K562 (cell line): ENCODE measurements around the gene FAM78A.

Experiments
- E2F4 ChIP-seq: sonication (generic); formaldehyde crosslinking; IDR thresholded peaks from 2 replicates; pipeline ENCODE4 v1.8.0; 2022; ENCODE audit warnings: mild to moderate bottlenecking, low read depth, missing genetic modification reagents
- FOXP1 ChIP-seq: sonication (generic); formaldehyde crosslinking; IDR thresholded peaks from 2 replicates; pipeline ENCODE4 v1.8.0; 2022; ENCODE audit warnings: mild to moderate bottlenecking, missing genetic modification reagents
- HDAC2 ChIP-seq: fragments of 450-650 bp; IDR thresholded peaks from 2 replicates; pipeline ENCODE4 v1.6.1; 2016; ENCODE audit warnings: mild to moderate bottlenecking
- IRF2 ChIP-seq: sonication (generic); formaldehyde crosslinking; IDR thresholded peaks from 2 replicates; pipeline ENCODE4 v1.8.1; 2022; ENCODE audit warnings: mild to moderate bottlenecking, missing genetic modification reagents
- MAX ChIP-seq: sonication (generic); formaldehyde crosslinking; IDR thresholded peaks from 2 replicates; pipeline ENCODE4 v1.9.0; 2022; ENCODE audit warnings: mild to moderate bottlenecking, missing genetic modification reagents
- MLLT1 ChIP-seq, 2 experiments: fragments of 450-650 bp; IDR thresholded peaks; 2 replicates each; pipeline ENCODE4 v1.6.1; 2016
- POLR2AphosphoS2 ChIP-seq: IDR thresholded peaks from 2 replicates; pipeline ENCODE4 v1.6.1; 2012; ENCODE audit warnings: low read length, improper control_type of control experiment
- POLR2AphosphoS5 ChIP-seq: IDR thresholded peaks from 2 replicates; pipeline ENCODE4 v1.6.1; 2011; ENCODE audit warnings: mild to moderate bottlenecking, low read depth, low read length, moderate library complexity; ENCODE audit not compliant: control insufficient read depth, insufficient read depth
- RNF219 ChIP-seq: fragments of 250-450 bp; sonication (Bioruptor Pico); IDR thresholded peaks from 2 replicates; pipeline ENCODE4 v1.5.0; 2022; ENCODE audit warnings: mild to moderate bottlenecking
- ZNF282 ChIP-seq: sonication (generic); formaldehyde crosslinking; IDR thresholded peaks from 2 replicates; pipeline ENCODE4 v1.8.1; 2023; ENCODE audit warnings: missing genetic modification reagents

- no peak for TF ChIP-seq MLLT1 (IDR thresholded peaks at IDR 0.05)
- TF ChIP-seq MAX (CRISPR knock-in tag): no peak
- no peak for TF ChIP-seq ZNF282
- no peak for TF ChIP-seq FOXP1 (CRISPR knock-in tag)
- no peak for TF ChIP-seq HDAC2
- no peak for TF ChIP-seq IRF2 (CRISPR knock-in tag)
- no peak for TF ChIP-seq E2F4
- 0 out of 2 replicates have a peak, but pooled peaks have one; percentile 38 for TF ChIP-seq POLR2AphosphoS2
- no peak for TF ChIP-seq RNF219 (CRISPR knock-in tag)
- no peak for TF ChIP-seq POLR2AphosphoS5
Observed at GRCh38 chr9:131233556-131233955, 42.8 kb downstream of the FAM78A start.
